HG03457 (cell line): ENCODE results near the gene CLMN.

ENCODE experiments used
- ATAC-seq: cut with Tn5 transposase; IDR thresholded peaks from one replicate; pipeline ENCODE4 v1.9.1; 2021; ENCODE audit warnings: moderate number of reproducible peaks; ENCODE audit not compliant: unreplicated experiment

Gene CLMN

DNA sequence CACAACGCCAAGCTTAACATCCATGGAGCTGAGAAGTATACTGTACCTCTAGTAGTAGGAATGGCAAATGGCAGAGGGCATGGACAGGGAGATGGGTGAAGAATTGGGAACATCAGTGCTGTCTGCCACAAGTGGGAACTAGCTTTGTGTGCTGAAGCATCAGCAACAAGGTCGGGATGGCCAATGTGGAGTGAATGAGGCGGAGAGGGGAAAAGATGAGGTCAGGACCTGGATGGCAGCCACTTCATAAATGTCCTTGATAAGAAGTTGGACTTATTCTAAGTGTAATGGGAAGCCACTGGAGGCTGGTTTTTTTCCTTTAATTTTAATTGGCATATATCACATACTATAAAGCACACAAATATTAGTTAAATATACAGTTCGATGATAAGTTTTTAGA, 21.9 kb upstream of the CLMN start:
- no peak for ATAC-seq

- no peak for ATAC-seq
These were observed 21.4 kb upstream of the CLMN start for GRCh38 chr14:95341115-95341514.

GRCh38 chr14:95340201-95340697, 20.5 kb upstream of the CLMN start:
- ATAC-seq: no peak

- ATAC-seq: no peak
These were observed 19.7 kb upstream of the CLMN start for GRCh38 chr14:95339301-95339865.

DNA sequence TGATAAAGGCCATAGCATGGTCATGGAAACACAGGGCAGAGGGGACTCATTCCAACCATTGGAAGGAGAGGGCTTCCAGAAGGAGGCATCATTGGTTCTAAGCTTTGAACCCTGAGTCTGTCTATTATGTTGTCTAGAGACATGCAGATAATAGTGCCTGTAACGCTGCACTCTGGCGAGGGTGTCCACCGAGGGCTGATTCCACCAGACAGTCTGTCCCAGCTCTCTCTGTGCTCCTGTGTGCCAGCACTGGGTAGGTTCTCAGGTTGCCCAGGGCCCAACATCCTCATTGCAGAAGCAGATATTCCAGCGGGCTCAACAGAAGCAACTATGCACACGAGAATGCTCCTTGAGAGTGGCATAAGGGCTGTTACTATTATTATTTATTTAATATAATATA, 18.7 kb upstream of the CLMN start:
- ATAC-seq: no peak

GRCh38 chr14:95337041-95337595, 17.4 kb upstream of the CLMN start:
- no peak for ATAC-seq

GRCh38 chr14:95336192-95336760, 16.6 kb upstream of the CLMN start:
- ATAC-seq: no peak

DNA sequence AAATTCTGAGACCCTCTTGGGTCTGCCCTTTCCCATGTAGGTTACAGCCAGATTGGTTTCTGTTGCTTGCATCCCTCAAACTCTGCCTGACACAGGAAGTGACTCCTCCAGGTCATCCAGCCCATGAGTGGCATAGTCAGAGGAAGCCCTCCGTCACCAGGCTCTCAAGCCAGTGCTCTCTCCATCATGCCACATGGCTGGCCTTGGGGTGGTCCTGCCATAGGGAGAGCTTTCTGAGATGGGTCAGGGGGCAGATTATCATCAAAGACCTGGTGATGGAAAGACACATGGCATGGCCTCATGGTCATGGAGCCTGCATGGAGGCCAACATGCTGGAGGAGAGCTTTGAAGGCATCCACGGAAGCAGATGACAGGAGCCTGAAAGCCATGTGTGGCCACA, 15.4 kb upstream of the CLMN start:
- ATAC-seq: no peak

DNA sequence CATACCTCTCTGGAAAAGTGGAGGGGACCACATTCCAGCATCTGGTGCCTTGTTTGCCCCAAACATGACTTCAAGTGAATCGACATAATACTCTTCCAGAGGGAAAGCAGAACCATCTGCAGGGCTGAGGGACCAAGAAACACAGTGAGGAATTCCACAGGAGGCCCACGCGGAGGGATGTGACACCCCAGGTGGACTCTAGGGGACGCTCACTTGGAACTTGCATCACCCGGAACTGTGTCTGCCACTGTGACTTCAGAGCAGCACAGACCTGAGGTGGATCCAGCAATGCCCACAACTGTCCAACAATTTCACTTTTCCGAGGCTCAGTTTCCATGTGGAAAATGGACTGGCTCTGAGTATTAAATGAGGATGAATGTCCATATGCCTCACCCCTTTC, 14.3 kb upstream of the CLMN start:
- no peak for ATAC-seq

DNA sequence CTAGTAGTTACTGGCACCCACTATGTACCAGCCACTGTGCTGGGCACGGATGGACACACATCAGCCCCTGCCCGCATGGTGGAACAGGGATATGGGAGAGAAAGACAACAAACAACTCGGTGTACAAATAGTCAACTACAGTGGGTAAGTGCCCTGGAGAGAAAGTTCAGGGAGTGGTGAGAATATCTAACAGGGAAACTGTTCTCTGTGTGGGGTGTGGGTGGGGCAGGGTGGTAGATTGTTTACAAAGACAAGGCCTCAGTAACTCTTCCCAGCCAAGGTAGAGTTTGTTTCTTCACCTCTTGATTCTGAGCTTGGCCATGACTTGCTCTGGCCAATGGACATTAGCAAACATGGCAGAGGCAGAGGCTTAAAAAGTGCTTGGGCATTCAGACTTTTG, 12.9 kb upstream of the CLMN start:
- ATAC-seq: no peak

GRCh38 chr14:95331708-95332408, 12.2 kb upstream of the CLMN start:
- no peak for ATAC-seq

- no peak for ATAC-seq
These were observed 11.1 kb upstream of the CLMN start for GRCh38 chr14:95330591-95331370.

DNA sequence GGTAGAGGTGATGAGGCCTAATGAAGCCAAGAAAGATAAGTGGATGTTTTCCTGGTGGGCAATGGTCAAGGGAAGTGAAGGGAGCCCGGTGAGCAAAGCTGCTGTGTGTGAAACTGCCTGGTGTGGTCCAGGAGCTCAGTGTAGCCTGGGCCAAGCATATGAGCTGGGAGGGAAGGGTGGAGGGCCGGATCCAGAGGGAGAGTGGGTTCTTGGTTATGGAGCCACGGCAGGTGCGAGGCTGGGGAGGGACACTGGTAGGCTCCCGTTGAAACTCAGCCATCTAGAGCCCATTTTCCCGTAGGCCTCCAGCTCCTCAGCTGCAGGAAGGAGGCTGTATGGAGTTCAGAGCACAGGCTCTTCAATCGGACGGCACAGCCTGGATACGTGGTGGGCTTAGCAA, 10.2 kb upstream of the CLMN start:
- ATAC-seq: no peak

- ATAC-seq: no peak
These were observed 9.2 kb upstream of the CLMN start for GRCh38 chr14:95328729-95329503.

GRCh38 chr14:95327558-95328374, 8.1 kb upstream of the CLMN start:
- peak; percentile 90 for ATAC-seq

DNA sequence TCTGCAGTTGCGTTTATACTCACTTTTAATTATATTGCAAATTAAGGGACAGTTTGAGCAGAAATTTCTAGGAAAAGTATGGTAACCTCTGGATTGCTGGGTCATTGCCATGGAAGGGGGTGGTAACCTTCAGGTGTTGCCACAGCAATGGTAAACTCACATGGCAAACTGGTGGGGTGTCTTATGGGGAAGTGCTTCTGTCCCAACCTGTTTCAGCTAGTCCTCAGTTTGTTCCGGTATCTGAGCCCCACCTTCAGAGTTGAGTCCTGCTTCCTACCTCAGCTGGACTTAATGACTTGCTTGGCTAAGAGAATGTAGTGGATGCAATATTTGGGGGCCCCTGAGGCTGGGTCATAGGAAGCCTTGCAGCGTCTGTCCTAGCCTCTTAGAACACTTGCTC, 7.3 kb upstream of the CLMN start:
- no peak for ATAC-seq

DNA sequence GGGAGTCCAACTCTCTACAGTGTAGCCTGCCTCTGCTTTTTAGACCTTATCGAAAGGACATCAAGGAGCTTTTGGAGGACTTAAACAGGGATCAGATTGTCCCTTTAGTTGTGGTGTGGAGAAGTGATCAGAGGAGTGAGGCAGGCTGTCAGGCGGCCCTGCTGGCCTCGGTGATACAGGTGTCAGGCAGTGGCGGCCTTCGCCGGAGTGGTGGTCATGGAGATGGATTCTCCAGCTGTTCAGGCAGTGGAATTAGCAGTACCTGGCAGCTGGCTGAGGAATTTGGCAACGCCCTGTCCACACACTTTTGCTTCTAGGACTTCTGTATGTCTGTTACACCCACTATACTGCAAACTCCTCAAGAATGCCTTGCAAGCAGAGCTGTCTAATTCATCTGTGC, 4.2 kb upstream of the CLMN start:
- no peak for ATAC-seq

GRCh38 chr14:95323361-95323760, 3.7 kb upstream of the CLMN start:
- no peak for ATAC-seq

GRCh38 chr14:95322651-95323050, 2.9 kb upstream of the CLMN start:
- ATAC-seq: no peak
